K562 (cell line): ENCODE results near the gene FAM83E. TPM values are rescaled to one million over a fixed set of nuclear protein-coding genes. Genes with fewer than 3 reads are reported as not detected.

Experiments
- ATAC-seq: fragments of 200-7000 bp; cut with Tn5 transposase; 3 replicates; pipeline ENCODE4 v1.9.1; 2020; ENCODE audit warnings: moderate library complexity
- BruUV-seq: library from RNA; stranded (reverse); fragments of 400-500 nt; replicated peaks from 2 replicates; lab custom pipeline; 2021; lab: Mats Ljungman, UMichigan
- CTCF ChIA-PET: fragments of 300-600 bp; formaldehyde crosslinking; extraction: SDS; loops from one replicate; lab custom pipeline; 2021; ENCODE audit warnings: low intra/inter-chr PET ratio; lab: Yijun Ruan, JAX
- POLR2A ChIA-PET: fragments of 300-600, 350-650 bp; sonication (Branson Sonifier 250); formaldehyde crosslinking; extraction: SDS; loops from one replicate; lab custom pipeline; 2021; ENCODE audit warnings: antibody characterized with exemption, inconsistent platforms; lab: Yijun Ruan, JAX
- DNase-seq, 4 experiments: peaks; one replicate each; pipeline versions ENCODE4 v3.0.0 to v3.0.0-alpha.2; 2011 to 2018; ENCODE audit warnings: low spot score in 3 of 4, mixed read lengths in 3 of 4; ENCODE audit errors: extremely low read depth in 1 of 4
- FAIRE-seq: peaks from 2 replicates; lab custom pipeline; 2011; peaks lifted over from hg19 to GRCh38; lab: Jason Lieb, UNC
- H2AFZ ChIP-seq: 2 replicates; pipeline ENCODE4 v1.6.0; 2011; ENCODE audit warnings: low read depth, low read length, control low read depth, inconsistent platforms
- H3K27ac ChIP-seq: fragments of 200-600 bp; 3 replicates; pipeline ENCODE4 v1.8.0; 2011; ENCODE audit warnings: low read depth, mild to moderate bottlenecking, control low read depth, inconsistent platforms, low read length, moderate library complexity, mixed read lengths; ENCODE audit errors: extremely low read depth
- H3K27me3 ChIP-seq, 2 experiments: fragments of 300-600 bp in 1 of 2; 2 replicates in 1 of 2; 3 replicates in 1 of 2; pipeline versions ENCODE4 v1.6.0 to v1.8.0; 2011; ENCODE audit warnings: inconsistent platforms in 2 of 2, low read length in 2 of 2, mild to moderate bottlenecking in 1 of 2, mixed read lengths in 1 of 2, moderate library complexity in 1 of 2; ENCODE audit not compliant: control insufficient read depth in 2 of 2, insufficient read depth in 2 of 2
- H3K36me3 ChIP-seq: fragments of 300-600 bp; 3 replicates; pipeline ENCODE4 v1.8.0; 2011; ENCODE audit warnings: mild to moderate bottlenecking, low read length, inconsistent platforms; ENCODE audit not compliant: control insufficient read depth, insufficient read depth
- H3K4me1 ChIP-seq, 2 experiments: fragments of 200-600 bp in 1 of 2; replicated peaks in 1 of 2; 2 replicates in 1 of 2; 3 replicates in 1 of 2; pipeline versions ENCODE4 v1.5.1 to v1.8.0; 2011; ENCODE audit warnings: inconsistent platforms in 2 of 2, low read length in 2 of 2, mild to moderate bottlenecking in 1 of 2, mixed read lengths in 1 of 2, moderate library complexity in 1 of 2; ENCODE audit not compliant: control insufficient read depth in 2 of 2, insufficient read depth in 2 of 2
- H3K4me2 ChIP-seq: 2 replicates; pipeline ENCODE4 v1.6.1; 2011; ENCODE audit warnings: low read length, control low read depth, inconsistent platforms, mixed read lengths; ENCODE audit not compliant: insufficient read depth
- H3K4me3 ChIP-seq: fragments of 200-600 bp; sonication (generic), shearing (Covaris generic); 2 replicates; pipeline ENCODE4 v1.5.1; 2016; ENCODE audit warnings: control low read depth, inconsistent platforms
- H3K79me2 ChIP-seq: fragments of 200-600 bp; 3 replicates; pipeline ENCODE4 v1.8.0; 2011; ENCODE audit warnings: low read length, inconsistent platforms; ENCODE audit not compliant: control insufficient read depth, insufficient read depth
- H3K9ac ChIP-seq, 2 experiments: 2 replicates each; pipeline versions ENCODE4 v1.6.0 to v1.6.1; 2011; ENCODE audit warnings: low read depth in 2 of 2, low read length in 2 of 2, control low read depth in 1 of 2, inconsistent platforms in 1 of 2, mild to moderate bottlenecking in 1 of 2, mixed read lengths in 1 of 2; ENCODE audit not compliant: insufficient read depth in 1 of 2
- H3K9me1 ChIP-seq: one replicate; pipeline ENCODE4 v1.6.0; 2011; ENCODE audit warnings: inconsistent platforms, mild to moderate bottlenecking, low read length, moderate library complexity; ENCODE audit not compliant: control insufficient read depth, insufficient read depth
- H3K9me3 ChIP-seq: replicated peaks from 2 replicates; pipeline ENCODE4 v1.5.1; 2011; ENCODE audit warnings: low read depth, low read length, inconsistent platforms; ENCODE audit not compliant: control insufficient read depth, insufficient read depth
- H4K20me1 ChIP-seq: replicated peaks from 2 replicates; pipeline ENCODE4 v1.6.1; 2011; ENCODE audit warnings: low read length, inconsistent platforms, mixed read lengths; ENCODE audit not compliant: control insufficient read depth, insufficient read depth
- CAMTA2 ChIP-seq: fragments of 250-450 bp; sonication (Bioruptor Pico); conservative IDR thresholded peaks from 2 replicates; pipeline ENCODE4 v1.5.1; 2022
- CBFB ChIP-seq: sonication (generic); formaldehyde crosslinking; IDR thresholded peaks from 2 replicates; pipeline ENCODE4 v1.4.0; 2020; ENCODE audit warnings: mild to moderate bottlenecking, missing genetic modification reagents
- CUX1 ChIP-seq: fragments of 200-800 bp; sonication (Bioruptor generic); IDR thresholded peaks from 2 replicates; pipeline ENCODE4 v1.6.1; 2016; ENCODE audit warnings: missing genetic modification characterization, missing compliant biosample characterization
- MAX ChIP-seq: sonication (generic); formaldehyde crosslinking; IDR thresholded peaks from 2 replicates; pipeline ENCODE4 v1.9.0; 2022; ENCODE audit warnings: mild to moderate bottlenecking, missing genetic modification reagents
- MYNN ChIP-seq, 2 experiments: sonication (generic); formaldehyde crosslinking in 1 of 2; IDR thresholded peaks; 2 replicates each; pipeline versions ENCODE4 v1.5.0 to v1.6.1; 2016 to 2020; ENCODE audit warnings: antibody characterized with exemption in 1 of 2, missing genetic modification reagents in 1 of 2
- POLR2G ChIP-seq: fragments of 200-400 bp; formaldehyde crosslinking; IDR thresholded peaks from 2 replicates; pipeline ENCODE4 v1.6.1; 2017; ENCODE audit warnings: low read depth, mild to moderate bottlenecking, antibody characterized with exemption, low read length, moderate library complexity
- RBM22 ChIP-seq: fragments of 200-400 bp; formaldehyde crosslinking; IDR thresholded peaks from 2 replicates; pipeline ENCODE4 v1.6.1; 2018; ENCODE audit warnings: low read length, low read depth; ENCODE audit not compliant: poor library complexity, severe bottlenecking
- ZNF263 ChIP-seq: sonication (generic); formaldehyde crosslinking; IDR thresholded peaks from 2 replicates; pipeline ENCODE4 v1.8.0; 2022; ENCODE audit warnings: mild to moderate bottlenecking, missing genetic modification reagents, borderline replicate concordance
- ZNF431 ChIP-seq: sonication (generic); formaldehyde crosslinking; IDR thresholded peaks from 2 replicates; pipeline ENCODE4 v1.8.0; 2022; ENCODE audit warnings: mild to moderate bottlenecking, missing genetic modification reagents
- ZNF57 ChIP-seq: fragments of 450-650 bp; formaldehyde crosslinking; IDR thresholded peaks from 2 replicates; pipeline ENCODE4 v1.4.0; 2020; ENCODE audit warnings: mild to moderate bottlenecking, moderate library complexity
- WGBS: fragments of 100-300 bp; shearing (Covaris generic); methylation state at CpG from one replicate; pipeline ENCODE4 v1.1.6; 2016; ENCODE audit warnings: low coverage, mixed read lengths; ENCODE audit not compliant: insufficient coverage; ENCODE audit errors: missing lambda C conversion rate; 5-methylcytosine and 5-hydroxymethylcytosine counted together
- in situ Hi-C: fragments of 300-500 bp; cut with MboI; formaldehyde crosslinking; loops from 4 replicates; pipeline ENCODE4 v1.15.0; 2018; ENCODE audit warnings: inconsistent platforms, mixed read lengths
- intact Hi-C: fragments of 100-400 bp; cut with micrococcal nuclease; formaldehyde crosslinking; loops from 2 replicates; pipeline ENCODE4 v1.14.2; 2022
- polyA plus RNA-seq, 8 experiments: library from polyadenylated mRNA; depleted of rRNA in 4 of 8; stranded (reverse) in 5 of 8; unstranded in 3 of 8; fragments of >200 nt; fragmentation: Nextera tagmentation in 2 of 8; fragmentation: Illumina TruSeq in 1 of 8; extraction: Ambion mirVana in 2 of 8; extraction: Trizol in 1 of 8; gene quantifications; 2 replicates each; pipeline versions ENCODE4 v1.2.1 to v1.2.3, GENCODE V29; 2011 to 2014; ENCODE audit warnings: inconsistent platforms in 1 of 8, missing spikeins in 1 of 8
- total RNA-seq, 7 experiments: library from RNA; depleted of rRNA in 6 of 7; stranded (reverse); fragments of >200 nt in 6 of 7; fragmentation: Illumina TruSeq in 2 of 7; extraction: Trizol in 2 of 7; gene quantifications; 2 replicates each; pipeline versions ENCODE4 v1.2.1 to v1.2.3, GENCODE V29; 2011 to 2021; ENCODE audit warnings: low replicate concordance in 1 of 7
- TF ChIP-seq, protein P1 (sequence below): fragments of 450-650 bp; formaldehyde crosslinking; IDR thresholded peaks from 2 replicates; pipeline ENCODE4 v1.4.0; 2020; ENCODE audit warnings: mild to moderate bottlenecking, moderate library complexity
- TF ChIP-seq, protein P2 (sequence below): sonication (generic); formaldehyde crosslinking; IDR thresholded peaks from 2 replicates; pipeline ENCODE4 v1.8.1; 2023; ENCODE audit warnings: mild to moderate bottlenecking, missing genetic modification reagents

The FAM83E gene
- total and polyA plus RNA-seq, 9 of the 15 experiments (the other 6 are each of a cell fraction or from before 2014, with no cell fraction given), result 0.15 to 0.87 (median 0.29) TPM; not detected in 4

DNA sequence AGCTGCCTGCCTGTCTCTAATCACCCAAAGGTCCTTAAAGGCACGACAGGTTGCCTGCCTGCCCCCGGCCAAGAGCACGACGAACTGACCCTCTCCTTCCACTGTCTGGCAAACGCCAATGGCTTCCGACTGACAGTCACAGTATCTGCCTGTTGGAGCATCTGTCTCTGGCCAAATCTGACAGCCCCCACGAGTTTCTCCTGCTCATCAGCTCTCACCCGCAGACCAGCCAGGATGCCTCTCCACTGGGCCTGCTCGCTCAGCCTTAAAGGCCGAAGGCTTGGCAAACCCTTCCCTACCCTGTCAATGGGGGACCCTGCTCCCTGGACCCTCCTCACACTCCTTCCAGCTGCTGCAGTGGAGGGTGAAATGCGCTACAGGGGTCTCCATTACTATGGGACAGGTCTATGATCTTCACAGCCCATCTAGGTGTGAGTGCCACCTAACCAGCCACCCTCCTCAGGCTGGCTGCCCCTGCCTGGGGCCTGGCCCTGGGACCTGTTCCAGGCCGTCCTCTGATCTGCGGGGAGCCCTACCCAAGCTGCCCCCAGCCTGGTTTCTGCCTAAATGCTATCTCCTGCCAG lies 932 bp downstream of the FAM83E start:
- H4K20me1 ChIP-seq, result peaks cover 37% of the 10 kb centered on the region
- 41% methylated on average over 13 of the region's 13 CpGs for WGBS
- H3K4me3 ChIP-seq, result no peak overlapping the region
- no peaks in the 10 kb centered on the region for H3K9me3 ChIP-seq
- no peaks in the 10 kb centered on the region for H3K27me3 ChIP-seq
- in situ Hi-C loops (no loop called here), intact Hi-C loops (no loop called here)
- DNase-seq (no peak), FAIRE-seq (no peak), ATAC-seq (peak; percentile 9)
- peaks cover 11% of the 10 kb centered on the region for H3K9me1 ChIP-seq
- peaks cover 21 to 60% of the 10 kb centered on the region in 2 experiments; a peak in 4 of 5 replicates for H3K4me1 ChIP-seq
- no peak overlapping the region for H3K4me2 ChIP-seq
- CTCF ChIA-PET, result no interaction called here
- peaks cover 38% of the 10 kb centered on the region; the same call in 2 of the 3 replicates for H3K36me3 ChIP-seq
- no peak overlapping the region for H2AFZ ChIP-seq
- H3K9ac ChIP-seq, result peak overlapping the region in 1 of 2 experiments; percentile 59; a peak in 2 of 4 replicates
- H3K79me2 ChIP-seq, result peaks cover 33% of the 10 kb centered on the region
- POLR2A ChIA-PET, result interaction anchor here (0.7 to 1.4 kb wide), 3 partner anchors 8 to 280 kb away, joined by 3 to 4 read pairs (median 4); no protein-coding TSS in a partner anchor
- peak overlapping the region; percentile 0; the same call in 2 of the 3 replicates for H3K27ac ChIP-seq
- BruUV-seq, result no TSS peak
- TF ChIP-seq CBFB (CRISPR knock-in tag) (0 out of 2 replicates have a peak, but pooled peaks have one; percentile 38), POLR2G (peak; percentile 78), RBM22 (peak; percentile 76), ZNF263 (0 out of 2 replicates have a peak, but pooled peaks have one; percentile 11), CUX1 (CRISPR knock-in tag) (no peak), ZNF57 (no peak), MAX (peak; percentile 42; the same call in 1 of the 2 replicates), CAMTA2 (CRISPR knock-in tag) (0 out of 2 replicates have a peak, but pooled peaks have one; percentile 65), MYNN (IDR thresholded peaks at IDR 0.05) (no peak), MYNN (CRISPR knock-in tag; IDR thresholded peaks at IDR 0.05) (no peak), ZNF431 (CRISPR knock-in tag) (0 out of 2 replicates have a peak, but pooled peaks have one; percentile 45)
- TF ChIP-seq, protein P1, sequence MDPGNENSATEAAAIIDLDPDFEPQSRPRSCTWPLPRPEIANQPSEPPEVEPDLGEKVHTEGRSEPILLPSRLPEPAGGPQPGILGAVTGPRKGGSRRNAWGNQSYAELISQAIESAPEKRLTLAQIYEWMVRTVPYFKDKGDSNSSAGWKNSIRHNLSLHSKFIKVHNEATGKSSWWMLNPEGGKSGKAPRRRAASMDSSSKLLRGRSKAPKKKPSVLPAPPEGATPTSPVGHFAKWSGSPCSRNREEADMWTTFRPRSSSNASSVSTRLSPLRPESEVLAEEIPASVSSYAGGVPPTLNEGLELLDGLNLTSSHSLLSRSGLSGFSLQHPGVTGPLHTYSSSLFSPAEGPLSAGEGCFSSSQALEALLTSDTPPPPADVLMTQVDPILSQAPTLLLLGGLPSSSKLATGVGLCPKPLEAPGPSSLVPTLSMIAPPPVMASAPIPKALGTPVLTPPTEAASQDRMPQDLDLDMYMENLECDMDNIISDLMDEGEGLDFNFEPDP (CRISPR knock-in tag), result no peak
- TF ChIP-seq, protein P2, sequence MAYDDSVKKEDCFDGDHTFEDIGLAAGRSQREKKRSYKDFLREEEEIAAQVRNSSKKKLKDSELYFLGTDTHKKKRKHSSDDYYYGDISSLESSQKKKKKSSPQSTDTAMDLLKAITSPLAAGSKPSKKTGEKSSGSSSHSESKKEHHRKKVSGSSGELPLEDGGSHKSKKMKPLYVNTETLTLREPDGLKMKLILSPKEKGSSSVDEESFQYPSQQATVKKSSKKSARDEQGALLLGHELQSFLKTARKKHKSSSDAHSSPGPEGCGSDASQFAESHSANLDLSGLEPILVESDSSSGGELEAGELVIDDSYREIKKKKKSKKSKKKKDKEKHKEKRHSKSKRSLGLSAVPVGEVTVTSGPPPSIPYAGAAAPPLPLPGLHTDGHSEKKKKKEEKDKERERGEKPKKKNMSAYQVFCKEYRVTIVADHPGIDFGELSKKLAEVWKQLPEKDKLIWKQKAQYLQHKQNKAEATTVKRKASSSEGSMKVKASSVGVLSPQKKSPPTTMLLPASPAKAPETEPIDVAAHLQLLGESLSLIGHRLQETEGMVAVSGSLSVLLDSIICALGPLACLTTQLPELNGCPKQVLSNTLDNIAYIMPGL (CRISPR knock-in tag), result 0 out of 2 replicates have a peak, but pooled peaks have one; percentile 7
